NCI-H2171 (cell line): Measurements from ENCODE around the gene IL26.

ENCODE experiments used
- DNase-seq: peaks from one replicate; lab custom pipeline; 2025; lab: John Stamatoyannopoulos, UW

The IL26 gene

GRCh38 chr12:68156636-68157035, 69.0 kb downstream of the IL26 start:
- DNase-seq = no peak

GRCh38 chr12:68154779-68155178, 70.8 kb downstream of the IL26 start:
- peak; percentile 42 for DNase-seq
